ENCODE data around the gene CHCHD10. TPM values are rescaled to one million over a fixed set of nuclear protein-coding genes. Genes with fewer than 3 reads are reported as not detected.
A peak's percentile ranks its signal among the peaks of the same experiment; 100 is the strongest.

Gene CHCHD10
- total RNA-seq, 1 experiment from 2014 or later, result 198 TPM

GRCh38 chr22:23763954-23764353 lies 3.8 kb downstream of the CHCHD10 start (continued):
- TF ChIP-seq ETV6 (CRISPR knock-in tag; IDR thresholded peaks at IDR 0.05) (no peak), MAX (CRISPR knock-in tag; IDR thresholded peaks at IDR 0.05) (no peak), E2F4 (CRISPR knock-in tag; IDR thresholded peaks at IDR 0.05; ENCODE audit: borderline replicate concordance, low read depth) (no peak), TEAD1 (CRISPR knock-in tag; IDR thresholded peaks at IDR 0.05) (no peak), ARID4B (CRISPR knock-in tag; IDR thresholded peaks at IDR 0.05; ENCODE audit: borderline replicate concordance) (no peak), ZNF219 (CRISPR knock-in tag; IDR thresholded peaks at IDR 0.05; ENCODE audit: borderline replicate concordance) (no peak), NR3C1 (CRISPR knock-in tag; conservative IDR thresholded peaks at IDR 0.05; ENCODE audit: low read depth) (no peak), ZMAT4 (CRISPR knock-in tag; IDR thresholded peaks at IDR 0.05) (no peak)

- DNase-seq (ENCODE audit: low spot score) (peak; percentile 70), ATAC-seq (peak; percentile 40)
- H3K4me3 Mint-ChIP-seq, result peak overlapping the region; percentile 50; the same call in 1 of the 2 replicates
- ChIA-PET POLR2A (interaction anchor here (1.5 kb wide), 1 partner anchor 94 kb away, joined by 3 read pairs; the partner anchor contains the start of gene SLC2A11), CTCF (interaction anchor here (1.1 to 2.0 kb wide), 4 partner anchors 13 to 804 kb away, joined by 3 to 15 read pairs (median 4); partner anchors contain the start of genes SLC2A11 and ZNF70)
- peak overlapping the region; percentile 70; the same call in 1 of the 2 replicates for H3K27ac Mint-ChIP-seq
- no peaks in the 10 kb centered on the region for H3K9me3 Mint-ChIP-seq
- peaks cover 29% of the 10 kb centered on the region for H3K4me1 Mint-ChIP-seq
- peaks cover 5% of the 10 kb centered on the region for H3K27me3 Mint-ChIP-seq (ENCODE audit: low read depth)
- peaks cover 2% of the 10 kb centered on the region for H3K36me3 Mint-ChIP-seq
- no peak for TF ChIP-seq MLX (CRISPR knock-in tag; IDR thresholded peaks at IDR 0.05)
- TF ChIP-seq ZNF416 (CRISPR knock-in tag; IDR thresholded peaks at IDR 0.05), result no peak
- TF ChIP-seq KAT7 (CRISPR knock-in tag; IDR thresholded peaks at IDR 0.05; ENCODE audit: borderline replicate concordance), result no peak
- no peak for TF ChIP-seq ZNF138 (CRISPR knock-in tag; conservative IDR thresholded peaks at IDR 0.05)
- TF ChIP-seq TEAD1 (CRISPR knock-in tag; IDR thresholded peaks at IDR 0.05), result no peak
- TF ChIP-seq SMAD3 (CRISPR knock-in tag; IDR thresholded peaks at IDR 0.05; ENCODE audit: borderline replicate concordance), result no peak
- no peak for TF ChIP-seq FOXP4 (CRISPR knock-in tag; IDR thresholded peaks at IDR 0.05)
- TF ChIP-seq FOXP1 (CRISPR knock-in tag; IDR thresholded peaks at IDR 0.05; ENCODE audit: borderline replicate concordance), result no peak
- no peak for TF ChIP-seq RELA (CRISPR knock-in tag; IDR thresholded peaks at IDR 0.05; ENCODE audit: borderline replicate concordance)
- no peak for TF ChIP-seq ZNF425 (CRISPR knock-in tag; conservative IDR thresholded peaks at IDR 0.05)
- no peak for TF ChIP-seq HMGA2 (CRISPR knock-in tag; IDR thresholded peaks at IDR 0.05)
- TF ChIP-seq SOX15 (CRISPR knock-in tag; IDR thresholded peaks at IDR 0.05), result no peak
- TF ChIP-seq ATF6 (CRISPR knock-in tag; IDR thresholded peaks at IDR 0.05), result no peak
- TF ChIP-seq FOXJ3 (CRISPR knock-in tag; IDR thresholded peaks at IDR 0.05; ENCODE audit: borderline replicate concordance), result no peak
- TF ChIP-seq SMAD4 (CRISPR knock-in tag; IDR thresholded peaks at IDR 0.05), result no peak
Observed at GRCh38 chr22:23763579-23763945, 4.2 kb downstream of the CHCHD10 start.
